ENCODE measurements around the gene R3HCC1L. TPM values are rescaled to one million over a fixed set of nuclear protein-coding genes. Genes with fewer than 3 reads are reported as not detected.

R3HCC1L gene
- polyA plus RNA-seq (ENCODE audit: low read depth in 6 of 6), result 10 to 100 TPM in 5 of 6 donors, 1 to 10 TPM in 1; 7.5 to 21.6 (median 14.0) TPM

DNA sequence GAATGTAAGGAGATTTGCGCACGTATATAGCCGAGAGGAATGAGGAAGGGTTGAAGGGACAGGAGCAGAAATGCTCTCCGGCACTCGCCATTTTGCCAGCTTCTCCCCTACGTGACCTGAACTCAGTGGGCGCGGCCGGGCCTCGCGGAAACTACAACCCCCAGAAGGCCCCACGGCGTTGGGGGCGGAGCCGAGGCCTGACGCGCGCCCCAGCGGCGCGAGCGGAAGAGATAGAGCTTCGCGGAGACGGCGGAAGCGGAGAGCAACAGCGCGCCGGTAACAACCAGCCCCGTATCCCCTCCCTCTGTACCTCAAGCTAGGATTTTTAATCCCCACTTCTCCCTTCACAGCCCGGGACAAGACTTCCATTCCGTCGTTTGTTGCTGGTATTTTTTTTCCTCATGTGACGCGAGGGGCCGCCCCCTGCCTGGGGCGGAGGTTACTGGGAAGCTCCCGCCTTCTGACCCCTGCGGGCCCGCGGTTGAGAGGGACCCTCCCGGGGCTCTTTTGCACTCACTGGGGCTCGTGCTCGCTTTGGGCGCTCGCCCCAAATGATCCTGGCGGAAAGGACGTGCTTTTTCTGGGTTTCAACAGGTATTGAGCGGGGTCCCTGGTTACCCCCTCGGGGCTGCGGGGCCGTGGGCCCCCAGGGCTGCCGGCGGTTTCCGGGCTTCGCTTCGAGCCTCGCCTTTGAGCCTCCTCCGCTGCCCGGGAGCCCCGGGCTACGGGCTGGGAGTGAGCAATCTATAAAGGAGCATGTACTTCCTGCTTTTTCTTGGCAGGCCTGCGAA is at the start of gene R3HCC1L:
R3HCC1L (plus strand) TSS at position 227 of the 791 bp plus-strand sequence. CDS start 73,458 bp downstream, outside the sequence.
- ATAC-seq (ENCODE audit: low read depth in 2 of 2), result peak; percentile 91 to 92
- peaks cover 2 to 13% (median 6%) of the 10 kb centered on the region in 7 donors for H3K9me3 Mint-ChIP-seq
- DNase-seq, result peak; percentile 90
- H3K4me1 Mint-ChIP-seq, result peaks cover 33 to 63% (median 39%) of the 10 kb centered on the region in 3 donors
- H3K27me3 Mint-ChIP-seq, result peaks cover 0 to 3% (median 0%) of the 10 kb centered on the region in 3 donors
- H3K4me3 Mint-ChIP-seq, result peak within 1 kb of the TSS; percentile 86 to 98 (median 95)
- peak within 1 kb of the TSS; percentile 96 to 99 (median 99) for H3K27ac Mint-ChIP-seq
- peaks cover 0 to 4% of the 10 kb centered on the region in 2 donors for H3K36me3 Mint-ChIP-seq

DNA sequence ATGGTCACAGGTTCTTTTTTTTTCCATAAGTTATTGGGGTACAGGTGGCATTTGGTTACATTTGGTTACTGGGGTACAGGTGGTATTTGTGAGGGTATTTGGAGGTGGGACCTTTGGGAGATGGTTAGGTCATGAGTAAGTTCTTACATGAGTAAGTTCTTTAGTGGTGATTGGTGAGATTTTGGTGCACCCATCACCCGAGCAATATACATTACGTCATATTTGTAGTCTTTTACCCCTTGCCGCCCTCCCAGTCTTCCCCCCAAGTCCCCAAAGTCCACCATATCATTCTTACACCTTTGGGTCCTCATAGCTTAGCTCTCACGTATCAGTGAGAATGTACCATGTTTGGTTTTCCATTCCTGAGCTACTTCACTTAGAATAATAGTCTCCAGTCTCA is 49.2 kb upstream of the R3HCC1L start:
- Mint-ChIP-seq H3K36me3 (no peaks in the 10 kb centered on the region), H3K4me3 (no peak overlapping the region), H3K9me3 (no peaks in the 10 kb centered on the region), H3K27ac (no peak overlapping the region), H3K4me1 (no peaks in the 10 kb centered on the region), H3K27me3 (peaks cover 0 to 14% (median 6%) of the 10 kb centered on the region in 3 donors)
- DNase-seq, result no peak
- ATAC-seq (ENCODE audit: low read depth in 2 of 2), result no peak

DNA sequence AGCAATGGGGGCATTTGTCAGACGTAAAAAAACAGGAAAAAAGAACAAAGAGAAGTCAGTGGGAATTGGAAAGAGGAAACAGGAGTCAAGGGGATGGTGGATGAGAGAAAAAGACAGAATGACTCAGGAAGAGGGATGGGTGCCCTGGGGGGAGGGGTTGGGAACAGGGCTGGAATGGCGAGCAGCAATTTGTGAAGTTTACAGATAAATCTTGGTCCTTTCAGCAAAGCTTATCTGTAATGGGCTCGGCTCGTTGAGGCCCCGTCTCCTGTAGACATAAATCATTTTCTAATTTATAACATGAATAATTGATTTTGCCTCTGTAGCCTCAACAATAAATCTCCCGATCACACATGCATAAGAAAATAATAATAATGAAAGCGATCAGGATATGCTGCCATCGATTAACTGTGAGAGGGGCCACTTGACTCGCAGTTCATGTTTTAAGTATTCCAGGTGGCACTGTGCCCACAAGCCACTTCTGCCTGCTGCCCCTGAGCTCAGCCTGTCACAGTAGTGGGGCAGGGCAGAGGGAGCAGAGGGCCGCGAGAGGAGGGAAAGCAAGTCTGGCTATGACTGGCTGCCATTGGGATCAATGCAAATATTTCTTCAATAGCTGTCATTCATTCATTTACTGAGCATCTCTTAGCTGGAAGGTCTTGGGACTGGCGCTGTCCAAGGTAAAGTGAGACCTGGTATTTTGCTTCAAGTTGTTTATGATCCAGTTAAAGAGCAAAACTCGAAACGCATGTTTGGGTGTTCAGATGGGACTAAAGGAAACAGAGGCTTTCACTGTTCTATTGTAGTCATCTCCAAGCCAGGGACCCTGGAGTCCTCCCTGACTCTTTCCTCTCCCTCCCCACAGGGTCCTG is 47.4 kb upstream of the R3HCC1L start:
- no peak overlapping the region for H3K4me3 Mint-ChIP-seq
- ATAC-seq (ENCODE audit: low read depth in 2 of 2) (no peak), DNase-seq (no peak)
- H3K36me3 Mint-ChIP-seq, result no peaks in the 10 kb centered on the region
- no peaks in the 10 kb centered on the region for H3K9me3 Mint-ChIP-seq
- H3K27me3 Mint-ChIP-seq, result peaks cover 4 to 14% (median 6%) of the 10 kb centered on the region in 3 donors
- H3K27ac Mint-ChIP-seq, result peak overlapping the region in 1 of 6 donors; percentile 48
- H3K4me1 Mint-ChIP-seq, result no peaks in the 10 kb centered on the region

DNA sequence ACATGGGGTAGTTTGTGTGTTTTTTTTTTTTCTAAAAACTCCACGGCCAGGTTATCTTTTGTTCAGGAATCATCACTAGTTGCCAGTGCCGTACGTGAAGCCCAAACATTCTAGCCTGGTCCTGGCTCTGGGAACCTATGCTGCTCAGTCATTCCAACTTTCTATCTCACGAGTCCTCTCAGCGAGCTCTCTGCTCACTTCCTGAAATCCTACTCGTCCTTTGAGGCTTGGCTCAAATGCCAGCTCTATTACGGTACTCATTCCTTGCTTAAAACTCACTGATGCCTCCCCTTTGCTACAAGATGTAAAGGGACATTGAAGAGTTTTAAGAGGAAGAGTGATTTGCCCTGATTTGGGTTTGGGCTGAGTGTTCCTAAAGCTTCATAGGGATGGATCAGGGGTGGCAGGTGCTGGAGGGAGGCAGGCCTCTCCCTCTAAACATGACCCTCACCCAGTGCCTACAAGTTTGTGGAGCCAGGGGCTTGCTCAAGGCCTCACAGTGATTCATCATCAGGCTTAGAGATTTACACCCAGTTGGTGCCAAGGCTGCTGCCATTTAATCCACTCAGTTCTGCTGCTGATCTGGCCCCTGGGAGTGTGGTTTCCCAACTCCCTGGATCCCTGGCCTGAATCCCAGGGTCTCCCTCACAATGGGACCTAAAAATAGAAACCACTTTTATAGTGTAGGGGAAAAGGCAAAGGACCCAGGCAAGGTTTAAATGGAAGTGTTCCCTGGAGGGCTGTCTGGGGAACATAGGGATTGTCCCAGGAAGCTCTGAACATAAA is 46.1 kb upstream of the R3HCC1L start:
- Mint-ChIP-seq H3K4me3 (no peak overlapping the region), H3K36me3 (no peaks in the 10 kb centered on the region), H3K4me1 (no peaks in the 10 kb centered on the region), H3K27ac (no peak overlapping the region), H3K27me3 (peaks cover 4 to 8% (median 6%) of the 10 kb centered on the region in 3 donors), H3K9me3 (no peaks in the 10 kb centered on the region)
- no peak for DNase-seq
- ATAC-seq (ENCODE audit: low read depth in 2 of 2), result no peak

DNA sequence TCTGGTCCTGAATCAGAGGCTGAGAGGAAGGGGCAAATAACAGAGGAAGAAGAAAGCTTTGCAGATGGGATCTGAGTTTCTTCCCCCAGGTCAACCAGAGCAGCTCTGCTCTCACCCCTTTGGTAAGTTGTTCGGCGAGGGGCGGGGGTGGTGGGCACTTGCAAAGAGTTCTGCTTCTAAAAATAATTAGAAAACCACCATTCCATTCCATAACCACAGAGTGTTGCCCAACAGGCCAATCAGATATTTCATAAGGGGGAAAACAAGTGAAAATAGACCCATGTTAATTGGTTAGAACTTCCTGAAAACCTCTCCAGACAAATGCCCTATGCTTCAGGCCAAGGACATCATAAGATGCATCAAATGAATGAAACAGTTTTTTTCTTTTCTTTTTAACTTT is 43.6 kb upstream of the R3HCC1L start:
- H3K36me3 Mint-ChIP-seq, result no peaks in the 10 kb centered on the region
- no peak overlapping the region for H3K27ac Mint-ChIP-seq
- H3K4me1 Mint-ChIP-seq, result no peaks in the 10 kb centered on the region
- ATAC-seq (ENCODE audit: low read depth in 2 of 2) (no peak), DNase-seq (no peak)
- H3K9me3 Mint-ChIP-seq, result no peaks in the 10 kb centered on the region
- peaks cover 4 to 15% (median 6%) of the 10 kb centered on the region in 3 donors for H3K27me3 Mint-ChIP-seq
- H3K4me3 Mint-ChIP-seq, result no peak overlapping the region

GRCh38 chr10:98096316-98096715 is 38.1 kb upstream of the R3HCC1L start:
- Mint-ChIP-seq H3K4me1 (no peaks in the 10 kb centered on the region), H3K27ac (no peak overlapping the region), H3K36me3 (no peaks in the 10 kb centered on the region), H3K27me3 (peaks cover 3 to 22% (median 5%) of the 10 kb centered on the region in 3 donors), H3K9me3 (no peaks in the 10 kb centered on the region), H3K4me3 (no peak overlapping the region)
- ATAC-seq (ENCODE audit: low read depth in 2 of 2), result no peak
- no peak for DNase-seq

GRCh38 chr10:98096731-98097130 is 37.7 kb upstream of the R3HCC1L start:
- Mint-ChIP-seq H3K9me3 (no peaks in the 10 kb centered on the region), H3K36me3 (no peaks in the 10 kb centered on the region)

GRCh38 chr10:98097175-98097574 is 37.3 kb upstream of the R3HCC1L start:
- H3K9me3 Mint-ChIP-seq, result no peaks in the 10 kb centered on the region

More at GRCh38 chr10:98096731-98097130, 37.7 kb upstream of the R3HCC1L start:
- ATAC-seq (ENCODE audit: low read depth in 2 of 2), result no peak
- Mint-ChIP-seq H3K4me1 (no peaks in the 10 kb centered on the region), H3K4me3 (no peak overlapping the region), H3K27ac (peak overlapping the region in 1 of 6 donors; percentile 25), H3K27me3 (peaks cover 0 to 22% (median 5%) of the 10 kb centered on the region in 3 donors)
- DNase-seq, result no peak

DNA sequence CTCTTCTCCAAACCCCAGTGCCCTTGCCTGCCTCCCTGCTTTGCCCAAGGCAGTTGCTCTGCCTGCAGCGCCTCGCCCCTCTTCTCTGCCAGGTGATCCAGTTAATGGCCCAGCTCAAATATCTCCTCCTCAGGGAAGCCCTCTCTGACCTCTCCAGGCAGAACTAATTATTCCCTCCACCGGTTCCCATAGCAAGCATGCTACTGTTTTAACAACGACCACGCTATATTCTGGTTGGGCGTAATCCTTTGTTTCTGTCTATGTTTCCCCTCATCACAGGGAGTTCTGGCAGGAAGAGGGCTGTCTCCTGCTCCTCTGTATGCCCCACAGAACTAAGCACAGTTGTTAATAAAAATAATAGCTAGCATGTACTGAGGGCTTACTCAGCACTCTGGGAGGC is 36.8 kb upstream of the R3HCC1L start:
- ATAC-seq (ENCODE audit: low read depth in 2 of 2) (no peak), DNase-seq (no peak)
- peaks cover 0 to 22% (median 5%) of the 10 kb centered on the region in 3 donors for H3K27me3 Mint-ChIP-seq
- no peak overlapping the region for H3K4me3 Mint-ChIP-seq
- H3K4me1 Mint-ChIP-seq, result no peaks in the 10 kb centered on the region
- H3K27ac Mint-ChIP-seq, result peak overlapping the region in 2 of 6 donors; percentile 26 to 65
- no peaks in the 10 kb centered on the region for H3K36me3 Mint-ChIP-seq
- no peaks in the 10 kb centered on the region for H3K9me3 Mint-ChIP-seq

More at GRCh38 chr10:98097175-98097574, 37.3 kb upstream of the R3HCC1L start:
- Mint-ChIP-seq H3K4me1 (no peaks in the 10 kb centered on the region), H3K36me3 (no peaks in the 10 kb centered on the region), H3K4me3 (no peak overlapping the region), H3K27ac (no peak overlapping the region), H3K27me3 (peaks cover 0 to 22% (median 5%) of the 10 kb centered on the region in 3 donors)
- ATAC-seq (ENCODE audit: low read depth in 2 of 2) (no peak), DNase-seq (no peak)

DNA sequence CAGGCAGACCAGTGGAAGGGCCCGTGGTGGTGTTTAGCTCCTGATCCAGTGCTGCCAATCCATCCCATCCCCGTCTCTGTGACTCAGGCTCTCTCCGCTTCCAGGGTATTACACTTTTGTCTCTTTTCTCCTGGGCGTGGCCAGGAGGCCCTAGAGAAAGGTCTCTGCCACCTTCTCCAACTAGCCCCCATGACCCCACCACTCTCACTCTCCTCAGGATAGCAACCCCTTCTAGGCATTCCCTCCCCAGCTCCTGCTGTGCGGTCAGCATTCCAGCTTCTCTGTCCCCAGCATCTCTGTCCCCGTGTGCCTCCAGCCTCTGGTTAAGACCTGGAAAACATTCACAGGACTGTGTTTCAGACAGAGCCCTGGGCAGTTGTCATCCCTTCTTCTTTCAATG is 36.2 kb upstream of the R3HCC1L start:
- ATAC-seq (ENCODE audit: low read depth in 2 of 2), result no peak

GRCh38 chr10:98100476-98100875 is 34.0 kb upstream of the R3HCC1L start:
- Mint-ChIP-seq H3K27me3 (peaks cover 0 to 31% (median 12%) of the 10 kb centered on the region in 3 donors), H3K36me3 (no peaks in the 10 kb centered on the region), H3K4me3 (no peak overlapping the region), H3K27ac (no peak overlapping the region), H3K9me3 (no peaks in the 10 kb centered on the region), H3K4me1 (no peaks in the 10 kb centered on the region)
- DNase-seq (no peak), ATAC-seq (ENCODE audit: low read depth in 2 of 2) (no peak)

More for the DNA sequence above, 36.2 kb upstream of the R3HCC1L start:
- H3K4me3 Mint-ChIP-seq, result no peak overlapping the region
- DNase-seq, result no peak
- H3K36me3 Mint-ChIP-seq, result no peaks in the 10 kb centered on the region
- H3K9me3 Mint-ChIP-seq, result no peaks in the 10 kb centered on the region
- no peaks in the 10 kb centered on the region for H3K4me1 Mint-ChIP-seq
- peak overlapping the region in 1 of 6 donors; percentile 49 for H3K27ac Mint-ChIP-seq
- peaks cover 0 to 22% (median 5%) of the 10 kb centered on the region in 3 donors for H3K27me3 Mint-ChIP-seq

- Mint-ChIP-seq H3K9me3 (peaks cover 0 to under 1% (median 0%) of the 10 kb centered on the region in 7 donors), H3K27ac (no peak overlapping the region), H3K4me1 (no peaks in the 10 kb centered on the region), H3K4me3 (no peak overlapping the region), H3K27me3 (peaks cover 0 to 31% (median 12%) of the 10 kb centered on the region in 3 donors), H3K36me3 (no peaks in the 10 kb centered on the region)
- no peak for DNase-seq
- ATAC-seq (ENCODE audit: low read depth in 2 of 2), result no peak
Observed at GRCh38 chr10:98101366-98101765, 33.1 kb upstream of the R3HCC1L start.

- no peaks in the 10 kb centered on the region for H3K4me1 Mint-ChIP-seq
- ATAC-seq (ENCODE audit: low read depth in 2 of 2) (no peak), DNase-seq (no peak)
- peaks cover 0 to 7% (median 0%) of the 10 kb centered on the region in 7 donors for H3K9me3 Mint-ChIP-seq
- H3K36me3 Mint-ChIP-seq, result no peaks in the 10 kb centered on the region
- no peak overlapping the region for H3K27ac Mint-ChIP-seq
- H3K4me3 Mint-ChIP-seq, result no peak overlapping the region
- peaks cover 5 to 24% (median 14%) of the 10 kb centered on the region in 3 donors for H3K27me3 Mint-ChIP-seq
Observed at GRCh38 chr10:98104125-98104524, 30.3 kb upstream of the R3HCC1L start.
